Neutrophil (primary cell): Measurements from ENCODE around the gene WEE1.
"Not testable (repeated sequence)": the region's sequence is repeated elsewhere in the genome, so short reads cannot be mapped to it uniquely, and the experiment has no call there.

Experiments used
- H3K27ac ChIP-seq: fragments of 200-600 bp; sonication (generic); 2 replicates; pipeline ENCODE4 v1.5.1; 2016; ENCODE audit warnings: mild to moderate bottlenecking, moderate library complexity
- H3K27me3 ChIP-seq: fragments of 200-600 bp; sonication (generic); 2 replicates; pipeline ENCODE4 v1.6.0; 2016; ENCODE audit warnings: mild to moderate bottlenecking
- H3K36me3 ChIP-seq: fragments of 200-600 bp; sonication (generic); 2 replicates; pipeline ENCODE4 v1.5.1; 2017
- H3K4me1 ChIP-seq, 2 experiments: fragments of 200-600 bp in 1 of 2; sonication (generic) in 1 of 2; 1 replicate in 1 of 2; 2 replicates in 1 of 2; pipeline versions ENCODE4 v1.5.1 to v1.6.1; 2013 to 2016; ENCODE audit warnings: low read depth in 1 of 2, low read length in 1 of 2, mild to moderate bottlenecking in 1 of 2, moderate library complexity in 1 of 2; ENCODE audit not compliant: control insufficient read depth in 1 of 2, insufficient read depth in 1 of 2
- H3K4me3 ChIP-seq, 2 experiments: fragments of 200-600 bp in 1 of 2; sonication (generic) in 1 of 2; 1 replicate in 1 of 2; 2 replicates in 1 of 2; pipeline ENCODE4 v1.5.1; 2013 to 2016; ENCODE audit warnings: low read depth in 1 of 2, low read length in 1 of 2, mild to moderate bottlenecking in 1 of 2, moderate library complexity in 1 of 2
- H3K9me3 ChIP-seq: fragments of 200-600 bp; sonication (generic); 2 replicates; pipeline ENCODE4 v1.5.1; 2016
- TF ChIP-seq, protein P1 (sequence below): fragments of 200-600 bp; sonication (generic); IDR thresholded peaks from 2 replicates; pipeline ENCODE4 v1.5.1; 2016; ENCODE audit warnings: antibody characterized with exemption

The WEE1 gene

DNA sequence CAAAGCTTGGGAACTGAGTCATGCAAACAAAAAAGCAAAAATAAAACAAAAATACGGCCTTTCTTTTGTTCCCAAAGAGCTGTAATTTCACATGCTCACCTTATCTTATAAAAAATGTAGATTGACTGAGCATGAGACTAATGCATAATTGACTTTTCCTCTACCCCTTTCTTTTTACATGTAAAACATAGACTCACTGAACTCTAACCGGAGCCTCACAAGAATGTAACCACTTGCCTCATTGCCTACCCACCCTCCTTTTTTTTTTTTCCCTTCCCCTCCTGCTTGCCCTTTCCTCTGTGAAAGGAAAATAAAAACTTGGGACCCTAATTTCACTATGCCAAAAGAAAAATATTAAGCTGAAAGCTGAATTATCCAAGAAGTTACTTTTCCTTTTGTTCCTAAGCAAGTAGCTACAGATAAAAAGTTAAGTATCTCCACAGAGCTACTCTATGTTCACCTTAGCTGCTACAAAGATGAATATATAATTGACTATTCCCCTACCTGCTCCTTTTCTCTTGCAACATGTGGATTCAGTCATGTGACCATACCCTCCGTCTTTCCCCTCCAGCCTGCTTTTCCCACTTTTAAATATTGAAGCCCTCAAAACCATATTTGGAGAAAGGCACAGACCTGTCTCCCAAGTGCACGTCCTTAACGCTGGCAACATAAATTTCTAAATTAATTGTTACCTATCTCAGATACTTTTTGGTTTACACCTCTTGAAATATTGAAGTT is 39.6 kb upstream of the WEE1 start:
- Histone ChIP-seq H3K27me3 (no peaks in the 10 kb centered on the region), H3K4me1 (peaks cover 0 to 5% of the 10 kb centered on the region in 2 experiments), H3K4me3 (no peak overlapping the region), H3K36me3 (peaks cover 7% of the 10 kb centered on the region), H3K9me3 (no peaks in the 10 kb centered on the region), H3K27ac (no peak overlapping the region)
- TF ChIP-seq, protein P1, sequence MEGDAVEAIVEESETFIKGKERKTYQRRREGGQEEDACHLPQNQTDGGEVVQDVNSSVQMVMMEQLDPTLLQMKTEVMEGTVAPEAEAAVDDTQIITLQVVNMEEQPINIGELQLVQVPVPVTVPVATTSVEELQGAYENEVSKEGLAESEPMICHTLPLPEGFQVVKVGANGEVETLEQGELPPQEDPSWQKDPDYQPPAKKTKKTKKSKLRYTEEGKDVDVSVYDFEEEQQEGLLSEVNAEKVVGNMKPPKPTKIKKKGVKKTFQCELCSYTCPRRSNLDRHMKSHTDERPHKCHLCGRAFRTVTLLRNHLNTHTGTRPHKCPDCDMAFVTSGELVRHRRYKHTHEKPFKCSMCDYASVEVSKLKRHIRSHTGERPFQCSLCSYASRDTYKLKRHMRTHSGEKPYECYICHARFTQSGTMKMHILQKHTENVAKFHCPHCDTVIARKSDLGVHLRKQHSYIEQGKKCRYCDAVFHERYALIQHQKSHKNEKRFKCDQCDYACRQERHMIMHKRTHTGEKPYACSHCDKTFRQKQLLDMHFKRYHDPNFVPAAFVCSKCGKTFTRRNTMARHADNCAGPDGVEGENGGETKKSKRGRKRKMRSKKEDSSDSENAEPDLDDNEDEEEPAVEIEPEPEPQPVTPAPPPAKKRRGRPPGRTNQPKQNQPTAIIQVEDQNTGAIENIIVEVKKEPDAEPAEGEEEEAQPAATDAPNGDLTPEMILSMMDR = no peak

DNA sequence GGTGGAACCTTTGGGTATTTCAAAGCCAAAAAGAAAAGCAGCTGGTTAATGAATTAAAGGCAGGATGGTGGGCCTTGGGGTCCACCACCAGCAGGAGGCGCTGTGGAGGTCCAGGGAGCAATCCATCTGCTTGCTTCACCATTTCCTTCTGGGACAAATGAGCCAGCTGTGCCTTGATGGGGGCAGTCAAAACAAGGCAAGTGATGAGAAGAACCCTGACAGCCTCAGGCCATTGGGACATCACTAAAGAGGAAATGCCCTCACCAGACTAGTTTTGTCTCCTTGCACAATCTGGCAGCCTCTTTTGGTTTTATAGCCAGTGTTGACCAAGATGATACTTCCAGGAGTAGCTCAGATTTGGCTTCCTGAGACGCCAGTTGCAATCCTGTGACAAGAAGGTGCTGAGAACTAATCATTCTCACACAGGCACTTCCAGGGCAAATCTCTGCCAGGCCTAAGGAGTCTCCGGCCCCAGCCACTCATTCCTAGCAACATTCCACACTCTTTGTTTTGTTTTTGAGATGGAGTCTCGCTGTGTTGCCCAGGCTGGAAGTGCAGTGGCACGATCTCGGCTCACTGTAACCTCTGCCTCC is 38.2 kb upstream of the WEE1 start:
- TF ChIP-seq, protein P1 = peak; percentile 65
- no peaks in the 10 kb centered on the region for H3K36me3 ChIP-seq
- H3K27me3 ChIP-seq = no peaks in the 10 kb centered on the region
- no peak overlapping the region for H3K4me3 ChIP-seq
- H3K27ac ChIP-seq = no peak overlapping the region
- no peaks in the 10 kb centered on the region for H3K9me3 ChIP-seq
- H3K4me1 ChIP-seq = peaks cover 0 to 5% of the 10 kb centered on the region in 2 experiments

GRCh38 chr11:9538548-9538947 is 34.9 kb upstream of the WEE1 start:
- Histone ChIP-seq H3K9me3 (no peaks in the 10 kb centered on the region), H3K4me1 (peaks cover 0 to 5% of the 10 kb centered on the region in 2 experiments), H3K27me3 (no peaks in the 10 kb centered on the region), H3K36me3 (no peaks in the 10 kb centered on the region), H3K4me3 (no peak overlapping the region), H3K27ac (no peak overlapping the region)
- TF ChIP-seq, protein P1 = no peak

DNA sequence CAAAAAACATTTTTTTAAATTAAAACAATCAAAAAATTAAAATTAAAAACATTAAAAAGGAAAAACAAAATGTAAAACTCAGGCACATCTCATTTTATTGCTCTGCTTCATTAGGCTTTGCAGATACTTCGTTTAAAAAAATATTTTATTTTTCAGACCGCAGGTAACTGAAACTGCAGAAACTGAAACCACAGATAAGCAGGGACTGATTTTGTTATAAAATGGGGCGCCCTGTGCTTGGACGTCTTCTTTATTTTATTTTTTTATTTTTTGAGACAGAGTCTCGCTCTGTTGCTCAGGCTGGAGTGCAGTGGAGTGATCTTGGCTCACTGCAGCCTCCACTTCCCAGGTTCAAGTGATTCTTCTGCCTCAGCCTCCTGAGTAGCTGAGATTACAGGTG is 24.3 kb upstream of the WEE1 start:
- not testable (repeated sequence) for H3K4me3 ChIP-seq, H3K27ac ChIP-seq, H3K4me1 ChIP-seq

GRCh38 chr11:9550191-9550628 is 23.3 kb upstream of the WEE1 start:
- H3K4me1 ChIP-seq = peaks cover 2 to 6% of the 10 kb centered on the region in 2 experiments
- H3K4me3 ChIP-seq = no peak overlapping the region
- H3K27ac ChIP-seq = no peak overlapping the region
- H3K36me3 ChIP-seq = no peaks in the 10 kb centered on the region
- TF ChIP-seq, protein P1 = no peak
- H3K9me3 ChIP-seq = no peaks in the 10 kb centered on the region
- H3K27me3 ChIP-seq = no peaks in the 10 kb centered on the region

More for the DNA sequence above, 24.3 kb upstream of the WEE1 start:
- H3K36me3 ChIP-seq, H3K9me3 ChIP-seq, H3K27me3 ChIP-seq: not testable (repeated sequence)

DNA sequence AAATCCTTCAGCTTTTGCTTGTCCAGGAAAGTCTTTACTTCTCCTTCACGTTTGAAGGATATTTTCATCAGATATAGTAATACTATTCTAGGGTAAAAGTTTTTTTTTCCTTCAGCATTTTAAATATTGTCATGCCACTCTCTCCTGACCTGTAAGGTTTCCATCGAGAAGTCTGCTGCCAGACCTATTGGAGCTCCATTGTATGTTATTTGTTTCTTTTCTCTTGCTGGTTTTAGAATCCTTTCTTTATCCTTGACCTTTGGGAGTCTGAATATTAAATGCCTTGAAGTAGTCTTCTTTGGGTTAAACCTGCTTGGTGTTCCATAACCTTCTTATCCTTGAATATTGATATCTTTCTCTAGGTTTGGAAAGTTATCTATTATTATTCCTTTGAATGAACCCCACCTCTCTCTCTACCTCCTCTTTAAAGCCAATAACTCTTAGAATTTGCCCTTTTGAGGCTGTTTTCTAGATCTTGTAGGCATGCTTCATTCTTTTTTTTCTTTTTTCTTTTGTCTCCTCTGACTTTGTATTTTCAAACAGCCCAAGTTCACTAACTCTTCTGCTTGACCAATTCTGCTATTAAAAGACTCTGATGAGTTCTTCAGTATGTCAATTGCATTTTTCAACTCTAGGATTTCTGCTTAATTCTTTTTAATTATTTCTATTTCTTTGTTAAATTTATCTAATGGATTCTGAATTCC is 12.0 kb upstream of the WEE1 start:
- Histone ChIP-seq H3K4me3 (no peak overlapping the region), H3K27ac (no peak overlapping the region), H3K9me3 (no peaks in the 10 kb centered on the region), H3K27me3 (no peaks in the 10 kb centered on the region), H3K4me1 (no peaks in the 10 kb centered on the region), H3K36me3 (no peaks in the 10 kb centered on the region)
- TF ChIP-seq, protein P1 = no peak
